HUES6 (cell line): ENCODE results near the gene ERGIC1.
A peak's percentile ranks its signal among the peaks of the same experiment; 100 is the strongest.
"Not testable (repeated sequence)": the region's sequence is repeated elsewhere in the genome, so short reads cannot be mapped to it uniquely, and the experiment has no call there.

Experiments
- H3K27ac ChIP-seq: 2 replicates; pipeline ENCODE4 v1.7.0; 2013; ENCODE audit warnings: low read depth, mild to moderate bottlenecking, low read length, inconsistent platforms
- H3K27me3 ChIP-seq: 2 replicates; pipeline ENCODE4 v1.6.1; 2013; ENCODE audit warnings: low read length; ENCODE audit not compliant: control insufficient read depth, insufficient read depth
- H3K36me3 ChIP-seq: 2 replicates; pipeline ENCODE4 v1.6.1; 2013; ENCODE audit warnings: low read length; ENCODE audit not compliant: control insufficient read depth, insufficient read depth
- H3K4me1 ChIP-seq: 2 replicates; pipeline ENCODE4 v1.6.1; 2013; ENCODE audit warnings: low read length; ENCODE audit not compliant: control insufficient read depth, insufficient read depth
- H3K4me3 ChIP-seq: 2 replicates; pipeline ENCODE4 v1.5.1; 2013; ENCODE audit warnings: low read depth, low read length
- H3K9ac ChIP-seq: one replicate; pipeline ENCODE4 v1.6.1; 2013; ENCODE audit warnings: mild to moderate bottlenecking, low read length
- H3K9me3 ChIP-seq: 2 replicates; pipeline ENCODE4 v1.6.1; 2013; ENCODE audit warnings: low read depth, low read length; ENCODE audit not compliant: control insufficient read depth, insufficient read depth

The ERGIC1 gene

GRCh38 chr5:172802567-172803176, 31.4 kb upstream of the ERGIC1 start:
- Histone ChIP-seq H3K9ac (no peak overlapping the region), H3K27ac (no peak overlapping the region), H3K36me3 (no peaks in the 10 kb centered on the region), H3K4me1 (peaks cover 11% of the 10 kb centered on the region), H3K9me3 (no peaks in the 10 kb centered on the region), H3K4me3 (no peak overlapping the region), H3K27me3 (no peaks in the 10 kb centered on the region)

- no peaks in the 10 kb centered on the region for H3K27me3 ChIP-seq
- H3K36me3 ChIP-seq = no peaks in the 10 kb centered on the region
- no peaks in the 10 kb centered on the region for H3K9me3 ChIP-seq
- H3K9ac ChIP-seq = no peak overlapping the region
- H3K4me3 ChIP-seq = no peak overlapping the region
- H3K27ac ChIP-seq = no peak overlapping the region
- peaks cover 9% of the 10 kb centered on the region for H3K4me1 ChIP-seq
Measured at GRCh38 chr5:172805018-172805683, 28.9 kb upstream of the ERGIC1 start.

DNA sequence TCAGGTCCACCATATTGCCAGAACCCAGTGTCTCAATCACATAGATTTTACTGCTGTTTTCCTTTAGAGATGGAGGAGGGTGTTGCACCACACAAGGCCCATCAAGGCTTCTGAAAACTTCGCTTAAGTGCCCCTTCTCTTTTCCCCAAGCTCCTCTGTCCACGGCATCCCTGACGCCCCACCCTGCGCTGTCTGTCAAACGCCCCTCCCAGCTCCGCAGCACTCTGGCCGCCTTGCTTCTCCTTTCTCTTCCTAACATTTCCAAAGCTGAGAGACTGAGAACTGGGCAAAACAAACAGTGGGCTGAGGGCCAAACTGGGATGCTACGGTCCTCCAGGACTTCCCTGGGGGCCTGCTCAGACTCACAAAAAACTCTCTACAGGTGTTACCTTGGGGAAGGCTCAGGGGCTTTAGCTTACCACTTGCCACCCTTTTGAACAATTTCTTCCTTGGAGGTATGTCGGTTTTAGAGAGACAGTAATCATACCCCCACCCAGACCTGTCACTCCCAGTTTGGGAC, 28.3 kb upstream of the ERGIC1 start:
- H3K9me3 ChIP-seq = no peaks in the 10 kb centered on the region
- H3K36me3 ChIP-seq = no peaks in the 10 kb centered on the region
- no peak overlapping the region for H3K27ac ChIP-seq
- no peak overlapping the region for H3K9ac ChIP-seq
- no peak overlapping the region for H3K4me3 ChIP-seq
- no peaks in the 10 kb centered on the region for H3K27me3 ChIP-seq
- H3K4me1 ChIP-seq = peaks cover 9% of the 10 kb centered on the region

GRCh38 chr5:172806897-172807672, 27.0 kb upstream of the ERGIC1 start:
- peak overlapping the region; percentile 6 for H3K9ac ChIP-seq

DNA sequence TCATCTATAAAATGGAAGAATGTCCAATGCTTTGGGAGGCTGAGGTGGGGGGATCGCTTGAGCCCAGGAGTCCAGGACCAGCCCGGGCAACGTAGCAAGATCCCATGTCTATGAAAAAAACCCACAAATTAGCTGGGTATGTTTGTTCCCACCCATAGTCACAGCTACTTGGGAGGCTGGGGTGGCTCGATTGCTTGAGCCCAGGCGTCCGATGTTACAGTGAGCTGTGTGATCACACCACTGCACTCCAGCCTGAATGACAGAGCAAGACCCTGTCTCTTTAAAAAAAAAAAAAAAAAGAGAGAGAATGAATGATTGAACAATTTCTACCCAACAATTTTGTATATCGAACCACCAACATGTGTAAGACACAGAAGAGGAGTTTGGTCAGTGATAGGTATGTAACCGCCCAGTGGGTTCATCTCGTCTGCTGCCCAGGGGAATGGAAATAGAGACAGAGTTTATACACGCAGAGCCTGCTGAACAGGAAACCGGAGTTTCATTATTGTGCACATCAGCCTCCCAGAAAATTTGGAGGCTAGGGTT, 26.2 kb upstream of the ERGIC1 start:
- Histone ChIP-seq H3K9ac (no peak overlapping the region), H3K4me3 (no peak overlapping the region), H3K9me3 (no peaks in the 10 kb centered on the region), H3K27me3 (no peaks in the 10 kb centered on the region), H3K36me3 (no peaks in the 10 kb centered on the region), H3K4me1 (peaks cover 9% of the 10 kb centered on the region), H3K27ac (no peak overlapping the region)

More at GRCh38 chr5:172806897-172807672, 27.0 kb upstream of the ERGIC1 start:
- Histone ChIP-seq H3K36me3 (no peaks in the 10 kb centered on the region), H3K9me3 (no peaks in the 10 kb centered on the region), H3K27ac (no peak overlapping the region; the same call in 1 of the 2 replicates), H3K4me1 (peaks cover 9% of the 10 kb centered on the region), H3K27me3 (no peaks in the 10 kb centered on the region), H3K4me3 (0 out of 2 replicates have a peak overlapping the region, but pooled peaks have one; percentile 17)

DNA sequence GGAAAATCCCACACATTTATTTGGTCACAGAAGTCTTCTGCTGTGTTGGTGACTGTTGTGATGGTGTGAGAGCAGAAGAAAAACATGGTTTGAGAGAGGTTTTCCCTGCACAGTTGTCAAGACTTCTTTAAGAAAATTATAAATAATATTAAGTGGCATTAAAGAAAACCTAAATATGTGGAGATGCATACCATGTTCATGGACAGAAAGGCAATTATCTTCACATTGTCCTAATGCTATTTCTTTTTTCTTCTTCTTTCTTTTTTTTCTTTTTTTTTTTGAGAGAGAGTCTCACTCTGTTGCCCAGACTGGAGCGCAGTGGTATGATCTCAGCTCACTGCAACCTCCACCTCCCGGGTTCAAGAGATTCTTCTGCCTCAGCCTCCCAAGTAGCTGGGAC, 24.3 kb upstream of the ERGIC1 start:
- H3K9me3 ChIP-seq = no peaks in the 10 kb centered on the region
- H3K9ac ChIP-seq = no peak overlapping the region
- no peak overlapping the region for H3K27ac ChIP-seq
- no peak overlapping the region for H3K4me3 ChIP-seq
- no peaks in the 10 kb centered on the region for H3K36me3 ChIP-seq
- no peaks in the 10 kb centered on the region for H3K27me3 ChIP-seq
- H3K4me1 ChIP-seq = peaks cover 9% of the 10 kb centered on the region

DNA sequence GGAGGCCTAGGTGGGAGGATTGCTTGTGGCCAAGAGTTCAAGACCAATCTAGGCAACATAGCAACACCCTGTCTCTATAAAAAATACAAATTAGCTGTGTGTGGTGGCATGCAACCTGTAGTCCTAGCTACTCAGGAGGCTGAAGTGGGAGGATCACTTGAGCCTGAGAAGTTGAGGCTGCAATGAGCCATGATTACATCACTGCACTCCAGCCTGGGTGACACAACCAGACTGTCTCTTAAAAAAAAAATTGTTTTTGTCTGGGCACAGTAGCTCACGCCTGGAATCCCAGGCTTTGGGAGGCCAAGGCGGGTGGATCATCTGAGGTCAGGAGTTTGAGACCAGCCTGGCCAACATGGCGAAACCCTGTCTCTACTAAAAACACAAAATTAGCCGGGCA, 23.1 kb upstream of the ERGIC1 start:
- not testable (repeated sequence) for H3K4me3 ChIP-seq, H3K27ac ChIP-seq, H3K4me1 ChIP-seq, H3K9me3 ChIP-seq, H3K9ac ChIP-seq, H3K36me3 ChIP-seq, H3K27me3 ChIP-seq

DNA sequence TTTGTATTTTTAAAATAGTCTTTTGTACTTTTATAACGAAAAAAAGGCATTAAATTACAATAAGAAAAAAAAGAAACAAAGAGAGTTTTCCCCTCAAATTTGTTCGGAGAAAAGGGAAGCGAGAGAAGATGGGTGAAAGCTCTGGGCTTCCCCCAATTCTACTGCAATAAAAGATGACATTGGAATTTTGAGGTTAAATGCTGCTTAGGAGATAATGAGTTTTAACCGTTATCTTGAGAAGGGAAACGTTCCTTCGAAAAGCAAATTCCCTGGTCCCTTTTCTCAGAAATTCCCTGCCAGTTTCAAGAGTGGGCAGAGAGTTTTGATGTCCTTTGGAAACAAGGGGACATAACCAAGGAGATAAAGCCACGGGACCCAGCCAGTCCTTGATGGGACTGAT, 18.4 kb upstream of the ERGIC1 start:
- H3K4me3 ChIP-seq = no peak overlapping the region
- H3K27me3 ChIP-seq = no peaks in the 10 kb centered on the region
- no peak overlapping the region for H3K9ac ChIP-seq
- no peaks in the 10 kb centered on the region for H3K4me1 ChIP-seq
- no peaks in the 10 kb centered on the region for H3K36me3 ChIP-seq
- no peaks in the 10 kb centered on the region for H3K9me3 ChIP-seq
- H3K27ac ChIP-seq = no peak overlapping the region

DNA sequence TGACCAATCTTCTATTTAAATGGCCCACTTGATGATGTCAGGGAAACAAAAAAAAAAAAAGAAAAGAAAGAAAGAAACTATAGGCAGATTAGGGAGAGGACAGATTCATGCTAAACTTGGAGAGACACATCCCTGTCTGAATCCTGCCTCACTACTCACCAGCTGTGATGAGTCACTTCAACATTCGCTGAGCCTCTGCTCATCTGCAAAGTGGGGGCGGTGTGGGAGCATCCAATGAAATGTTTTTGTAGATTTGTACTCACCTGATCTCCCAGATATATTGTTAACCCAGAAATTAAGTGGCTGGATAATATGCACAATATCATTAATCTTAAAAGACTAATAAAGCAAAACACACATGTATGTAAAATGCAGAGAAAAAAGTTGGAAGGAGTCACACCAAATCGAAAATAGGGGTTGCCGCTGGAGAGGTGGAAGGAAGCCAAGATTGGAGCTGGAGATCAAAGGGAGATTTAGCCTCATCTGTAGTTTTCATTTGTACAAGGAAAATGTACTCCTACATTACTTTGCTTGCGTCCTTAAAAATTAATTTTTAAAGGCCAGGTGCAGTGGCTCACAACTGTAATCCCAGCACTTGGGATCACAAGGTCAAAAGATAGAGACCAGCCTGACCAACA, 17.0 kb upstream of the ERGIC1 start:
- H3K4me1 ChIP-seq = no peaks in the 10 kb centered on the region
- no peaks in the 10 kb centered on the region for H3K27me3 ChIP-seq
- no peak overlapping the region for H3K27ac ChIP-seq
- no peaks in the 10 kb centered on the region for H3K36me3 ChIP-seq
- no peak overlapping the region for H3K9ac ChIP-seq
- no peak overlapping the region for H3K4me3 ChIP-seq
- no peaks in the 10 kb centered on the region for H3K9me3 ChIP-seq

DNA sequence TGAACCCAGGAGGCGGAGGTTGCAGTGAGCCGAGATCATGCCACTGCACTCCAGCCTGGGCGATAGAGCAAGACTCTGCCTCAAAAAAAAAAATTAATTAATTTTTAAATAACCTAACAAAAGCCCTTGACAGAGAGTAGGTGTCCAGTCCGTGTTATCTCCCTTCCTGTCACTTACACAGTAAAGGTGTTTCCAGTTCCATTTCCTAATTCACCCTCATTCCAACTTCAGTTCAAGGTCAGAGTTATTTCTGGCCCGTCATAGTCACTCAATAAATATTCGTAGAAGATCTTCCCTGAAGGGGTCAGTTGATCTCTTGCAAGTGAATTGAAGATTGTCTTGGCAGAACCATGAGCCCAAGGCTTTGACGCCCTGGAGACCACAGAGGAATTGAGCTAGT, 16.4 kb upstream of the ERGIC1 start:
- H3K27ac ChIP-seq = no peak overlapping the region
- no peaks in the 10 kb centered on the region for H3K27me3 ChIP-seq
- H3K9me3 ChIP-seq = no peaks in the 10 kb centered on the region
- no peaks in the 10 kb centered on the region for H3K4me1 ChIP-seq
- H3K4me3 ChIP-seq = no peak overlapping the region
- no peaks in the 10 kb centered on the region for H3K36me3 ChIP-seq
- H3K9ac ChIP-seq = no peak overlapping the region
